ENCODE results near the gene ATP2B1.

ATP2B1 gene

DNA sequence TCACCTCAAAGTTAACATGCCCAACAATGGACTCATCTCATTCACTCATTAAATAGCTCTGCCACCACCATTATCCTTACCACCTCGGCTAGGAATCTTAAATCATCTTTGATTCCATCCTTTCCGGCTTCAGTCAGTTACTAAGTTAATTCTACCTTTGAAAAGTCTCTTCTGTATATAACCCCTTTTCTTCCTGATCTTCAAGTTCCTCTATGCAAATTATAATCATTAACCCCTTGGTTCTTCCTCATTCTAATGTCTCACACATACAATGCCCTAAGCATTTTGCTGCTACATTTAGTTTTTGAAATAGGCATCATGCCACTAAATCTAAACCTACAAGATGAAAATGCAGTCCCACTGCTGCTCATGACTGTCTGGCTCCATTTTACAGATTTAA, 51.6 kb downstream of the ATP2B1 start:
- no peak for DNase-seq (ENCODE audit: low spot score)

DNA sequence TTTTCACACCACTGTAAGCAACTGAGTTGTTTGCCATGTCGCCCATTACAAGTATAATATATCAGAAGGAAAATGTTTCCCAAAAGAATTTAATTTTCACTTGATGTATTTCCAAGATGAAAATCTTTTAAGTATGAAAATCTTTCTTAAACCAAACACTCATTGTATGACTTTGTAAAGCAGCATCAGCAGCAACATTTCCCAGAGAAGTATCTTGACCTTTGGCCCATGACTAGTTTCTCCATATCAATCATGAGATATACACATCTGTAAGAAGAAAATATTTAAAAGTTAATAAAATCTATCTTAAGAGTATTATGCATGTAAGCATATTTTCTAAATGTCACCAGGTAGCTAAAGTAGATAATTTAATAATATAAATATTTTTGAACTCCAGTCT, 52.8 kb downstream of the ATP2B1 start:
- TF ChIP-seq, protein P1, sequence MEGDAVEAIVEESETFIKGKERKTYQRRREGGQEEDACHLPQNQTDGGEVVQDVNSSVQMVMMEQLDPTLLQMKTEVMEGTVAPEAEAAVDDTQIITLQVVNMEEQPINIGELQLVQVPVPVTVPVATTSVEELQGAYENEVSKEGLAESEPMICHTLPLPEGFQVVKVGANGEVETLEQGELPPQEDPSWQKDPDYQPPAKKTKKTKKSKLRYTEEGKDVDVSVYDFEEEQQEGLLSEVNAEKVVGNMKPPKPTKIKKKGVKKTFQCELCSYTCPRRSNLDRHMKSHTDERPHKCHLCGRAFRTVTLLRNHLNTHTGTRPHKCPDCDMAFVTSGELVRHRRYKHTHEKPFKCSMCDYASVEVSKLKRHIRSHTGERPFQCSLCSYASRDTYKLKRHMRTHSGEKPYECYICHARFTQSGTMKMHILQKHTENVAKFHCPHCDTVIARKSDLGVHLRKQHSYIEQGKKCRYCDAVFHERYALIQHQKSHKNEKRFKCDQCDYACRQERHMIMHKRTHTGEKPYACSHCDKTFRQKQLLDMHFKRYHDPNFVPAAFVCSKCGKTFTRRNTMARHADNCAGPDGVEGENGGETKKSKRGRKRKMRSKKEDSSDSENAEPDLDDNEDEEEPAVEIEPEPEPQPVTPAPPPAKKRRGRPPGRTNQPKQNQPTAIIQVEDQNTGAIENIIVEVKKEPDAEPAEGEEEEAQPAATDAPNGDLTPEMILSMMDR (IDR thresholded peaks at IDR 0.05; ENCODE audit: extremely low read depth, missing control alignments), result no peak
- DNase-seq (ENCODE audit: low spot score), result no peak

More for the DNA sequence above, 51.6 kb downstream of the ATP2B1 start:
- TF ChIP-seq, protein P1 (IDR thresholded peaks at IDR 0.05; ENCODE audit: extremely low read depth, missing control alignments), result no peak

DNA sequence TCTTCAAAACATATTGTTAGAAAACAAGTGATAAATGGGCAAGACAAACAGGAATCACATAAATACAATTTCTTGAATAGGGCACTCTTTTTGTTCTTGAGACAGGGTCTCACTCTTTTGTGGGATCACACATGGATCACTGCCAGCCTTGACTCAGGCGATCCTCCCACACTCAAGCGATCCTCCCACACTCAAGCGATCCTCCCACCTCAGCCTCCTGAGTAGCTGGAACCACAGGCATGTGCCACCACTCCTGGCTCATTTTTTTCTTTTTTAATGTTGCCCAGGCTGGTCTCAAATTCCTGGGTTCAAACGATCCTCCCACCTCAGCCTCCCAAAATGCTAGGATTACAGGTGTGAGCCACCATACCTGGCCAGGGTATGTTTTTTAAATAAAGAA, 57.4 kb downstream of the ATP2B1 start:
- TF ChIP-seq, protein P1 (IDR thresholded peaks at IDR 0.05; ENCODE audit: extremely low read depth, missing control alignments), result no peak
- no peak for DNase-seq (ENCODE audit: low spot score)

DNA sequence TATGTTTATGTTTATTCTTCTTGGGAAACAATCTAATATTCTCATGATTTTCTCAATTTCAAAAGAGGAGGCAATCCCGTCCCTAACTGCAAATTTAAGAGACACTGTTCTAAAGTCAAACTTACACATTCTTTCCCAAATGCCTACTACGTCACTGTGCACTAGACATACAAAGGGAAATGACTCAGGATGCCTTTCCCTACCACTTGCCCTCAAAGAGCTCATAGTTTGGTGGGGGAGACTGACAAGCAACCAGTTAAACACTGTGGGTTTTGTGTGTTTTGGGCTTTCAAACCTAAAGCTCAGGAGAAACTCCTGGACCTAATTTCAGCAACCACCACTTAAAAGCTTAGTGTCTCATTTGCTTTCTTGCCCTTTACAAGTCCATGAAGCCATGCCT, 58.4 kb downstream of the ATP2B1 start:
- DNase-seq (ENCODE audit: low spot score), result no peak
- TF ChIP-seq, protein P1 (IDR thresholded peaks at IDR 0.05; ENCODE audit: extremely low read depth, missing control alignments), result no peak

DNA sequence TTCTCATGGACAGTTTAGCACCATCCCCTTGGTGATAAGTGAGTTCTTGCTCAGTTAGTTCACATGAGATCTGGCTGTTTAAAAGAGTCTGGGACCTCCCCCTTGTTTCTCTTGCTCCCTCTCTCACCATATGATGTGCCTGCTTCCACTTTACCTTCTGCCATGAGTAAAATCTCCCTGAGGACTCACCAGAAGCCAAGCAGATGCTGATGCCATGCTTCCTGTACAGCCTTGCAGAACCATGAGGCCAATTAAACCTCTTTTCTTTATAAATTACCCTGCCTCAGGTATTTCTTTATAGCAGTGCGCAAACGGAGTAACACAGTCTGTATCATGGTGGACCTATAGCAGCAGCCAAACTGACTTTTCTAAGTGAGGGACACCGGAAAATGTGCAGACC, 58.8 kb downstream of the ATP2B1 start:
- TF ChIP-seq, protein P1 (IDR thresholded peaks at IDR 0.05; ENCODE audit: extremely low read depth, missing control alignments), result no peak
- DNase-seq (ENCODE audit: low spot score), result no peak

DNA sequence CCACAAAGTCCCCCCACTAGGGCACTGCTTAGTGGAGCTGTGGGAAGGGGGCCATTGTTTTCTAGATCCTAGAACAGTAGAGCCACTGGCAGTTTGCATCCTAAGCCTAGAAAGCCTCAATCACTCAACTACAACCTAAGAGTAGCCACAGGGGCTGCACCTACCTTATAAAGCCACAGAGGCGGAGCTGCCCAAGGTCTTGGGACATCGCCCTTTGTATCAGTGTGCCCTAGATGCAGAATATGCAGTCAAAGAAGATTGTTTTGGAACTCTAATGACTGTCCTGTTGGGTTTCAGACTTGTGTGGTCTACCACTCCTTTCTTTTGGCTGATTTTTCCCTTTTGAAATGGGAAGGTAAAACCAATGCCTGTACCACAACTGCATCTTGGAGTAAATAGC, 59.5 kb downstream of the ATP2B1 start:
- TF ChIP-seq, protein P1 (IDR thresholded peaks at IDR 0.05; ENCODE audit: extremely low read depth, missing control alignments), result no peak
- no peak for DNase-seq (ENCODE audit: low spot score)

DNA sequence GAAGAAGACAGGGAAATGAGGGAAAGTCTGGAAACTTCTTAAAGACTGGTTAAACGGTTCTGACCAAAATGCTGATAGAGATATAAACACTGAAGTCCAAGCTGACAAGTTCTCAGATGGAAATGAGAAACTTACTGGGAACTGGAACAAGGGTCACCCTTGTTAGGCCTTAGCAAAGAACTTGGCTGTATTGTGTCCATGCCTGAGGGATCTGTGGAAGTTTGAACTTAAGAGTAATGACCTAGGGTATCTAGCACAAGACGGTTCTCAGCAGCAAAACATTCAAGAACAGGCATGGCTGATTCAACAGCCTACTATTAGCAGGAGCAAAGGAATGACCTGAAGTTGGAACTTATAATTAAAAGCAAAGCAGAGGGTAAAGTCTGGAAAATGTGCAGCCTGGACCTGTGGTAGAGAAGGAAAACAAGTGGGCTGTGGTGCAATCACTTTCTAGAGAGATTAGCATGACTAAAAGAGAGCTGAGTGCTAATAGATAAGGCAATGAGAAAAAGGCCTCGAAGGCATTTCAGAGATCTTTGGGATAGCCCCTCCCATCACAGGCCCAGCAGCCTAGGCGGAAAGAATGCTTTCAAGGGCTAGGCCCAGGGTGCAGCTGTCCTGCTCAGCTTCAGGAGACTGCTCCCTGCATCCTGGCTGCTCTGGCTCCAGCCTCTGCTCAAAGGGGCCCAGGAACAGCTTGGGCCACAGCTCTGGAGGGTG, 60.3 kb downstream of the ATP2B1 start:
- TF ChIP-seq, protein P1 (IDR thresholded peaks at IDR 0.05; ENCODE audit: extremely low read depth, missing control alignments), result no peak
- no peak for DNase-seq (ENCODE audit: low spot score)
